Epithelial cell of esophagus (primary cell): ENCODE data around the gene VEGFC.
A peak's percentile ranks its signal among the peaks of the same experiment; 100 is the strongest.

Source experiments
- DNase-seq: peaks from one replicate; pipeline ENCODE4 v3.0.0; 2010; ENCODE audit warnings: low read depth
- H3K4me3 ChIP-seq: 2 replicates; pipeline ENCODE4 v1.5.1; 2011; ENCODE audit warnings: mild to moderate bottlenecking, low read length, control low read depth
- CTCF ChIP-seq: IDR thresholded peaks from 2 replicates; pipeline ENCODE4 v1.5.1; 2011; ENCODE audit warnings: low read depth, mild to moderate bottlenecking, low read length, control low read depth, inconsistent platforms; ENCODE audit not compliant: insufficient read depth; ENCODE audit errors: missing control alignments

The VEGFC gene

GRCh38 chr4:176799653-176800052 lies 6.9 kb upstream of the VEGFC start:
- DNase-seq = no peak
- no peak for TF ChIP-seq CTCF
- no peak overlapping the region for H3K4me3 ChIP-seq

- no peak overlapping the region for H3K4me3 ChIP-seq
- no peak for TF ChIP-seq CTCF
- no peak for DNase-seq
These were observed 5.8 kb upstream of the VEGFC start for GRCh38 chr4:176798540-176798939.

DNA sequence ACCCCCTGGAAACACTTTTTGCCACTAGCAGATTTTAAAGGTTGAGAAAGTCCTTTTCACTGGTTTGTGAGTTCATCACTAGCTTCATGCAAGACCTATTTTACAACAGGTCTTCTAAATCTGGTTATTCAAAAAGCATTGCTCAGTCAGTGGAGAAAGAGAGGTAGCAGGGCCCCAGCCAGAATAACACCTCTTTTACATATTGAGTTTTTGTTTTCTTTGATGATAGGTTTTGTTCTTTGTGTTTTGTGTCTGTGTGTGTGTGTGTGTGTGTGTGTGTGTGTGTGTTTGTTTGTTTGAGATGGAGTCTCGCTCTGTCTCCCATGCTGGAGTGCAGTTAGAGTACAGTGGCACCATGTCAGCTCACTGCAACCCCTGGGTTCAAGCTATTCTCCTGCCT lies 2.7 kb upstream of the VEGFC start:
- no peak overlapping the region for H3K4me3 ChIP-seq
- DNase-seq = no peak
- no peak for TF ChIP-seq CTCF

DNA sequence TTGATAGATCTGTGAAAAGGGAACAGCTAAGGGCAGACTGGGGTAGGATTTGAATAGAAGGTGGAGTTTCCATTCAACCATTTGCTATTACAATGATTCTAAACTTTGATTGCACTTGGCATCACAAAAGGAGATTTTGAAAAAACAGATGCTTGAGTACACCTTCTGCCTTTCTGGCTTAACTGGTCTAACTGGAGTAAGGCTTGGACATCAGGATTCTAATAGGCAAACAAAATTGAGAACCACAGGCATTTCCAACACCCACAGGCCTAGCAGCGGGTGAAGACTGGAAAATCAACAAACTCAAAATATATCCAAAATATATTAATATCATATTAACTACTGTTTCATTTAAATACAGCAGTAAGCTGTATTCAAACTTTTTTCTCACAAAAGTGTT lies 1.9 kb upstream of the VEGFC start:
- TF ChIP-seq CTCF = no peak
- no peak overlapping the region for H3K4me3 ChIP-seq
- DNase-seq = peak; percentile 85

GRCh38 chr4:176794151-176794550 lies 1.4 kb upstream of the VEGFC start:
- peak; percentile 91 for DNase-seq
- TF ChIP-seq CTCF = no peak
- H3K4me3 ChIP-seq = no peak overlapping the region

- no peak overlapping the region for H3K4me3 ChIP-seq
- TF ChIP-seq CTCF = no peak
- no peak for DNase-seq
These were observed 411 bp upstream of the VEGFC start for GRCh38 chr4:176793060-176793605.

- no peak for TF ChIP-seq CTCF
- H3K4me3 ChIP-seq = peak overlapping the region; percentile 78
- peak; percentile 46 for DNase-seq
These were observed 964 bp downstream of the VEGFC start for GRCh38 chr4:176791591-176792325.
